Astrocyte (in vitro differentiated cells and primary cell): ENCODE results near the gene AMPD2. TPM values are rescaled to one million over a fixed set of nuclear protein-coding genes. Genes with fewer than 3 reads are reported as not detected.

Experiments
- DNase-seq: peaks from one replicate; pipeline ENCODE4 v3.0.0-alpha.2; 2010; ENCODE audit warnings: low read depth
- FAIRE-seq: peaks from 2 replicates; lab custom pipeline; 2011; peaks lifted over from hg19 to GRCh38; lab: Jason Lieb, UNC
- H2AFZ ChIP-seq: 2 replicates; pipeline ENCODE4 v1.6.0; 2012; ENCODE audit warnings: low read depth, low read length, inconsistent platforms
- H3K27ac ChIP-seq: 2 replicates; pipeline ENCODE4 v1.5.1; 2011; ENCODE audit warnings: low read depth, low read length, inconsistent platforms
- H3K27me3 ChIP-seq: 2 replicates; pipeline ENCODE4 v1.6.0; 2011; ENCODE audit warnings: low read length, inconsistent platforms; ENCODE audit not compliant: insufficient read depth
- H3K36me3 ChIP-seq: 2 replicates; pipeline ENCODE4 v1.5.1; 2011; ENCODE audit warnings: low read length, inconsistent platforms; ENCODE audit not compliant: insufficient read depth
- H3K4me1 ChIP-seq: 2 replicates; pipeline ENCODE4 v1.5.1; 2011; ENCODE audit warnings: low read length, inconsistent platforms; ENCODE audit not compliant: insufficient read depth
- H3K4me2 ChIP-seq: 2 replicates; pipeline ENCODE4 v1.6.0; 2012; ENCODE audit warnings: low read length, inconsistent platforms
- H3K4me3 ChIP-seq: 2 replicates; pipeline ENCODE4 v1.5.1; 2011; ENCODE audit warnings: low read depth, mild to moderate bottlenecking, low read length, inconsistent platforms; ENCODE audit not compliant: insufficient read depth
- H3K79me2 ChIP-seq: 2 replicates; pipeline ENCODE4 v1.6.0; 2012; ENCODE audit warnings: mild to moderate bottlenecking, low read length, inconsistent platforms; ENCODE audit not compliant: insufficient read depth
- H3K9ac ChIP-seq: 2 replicates; pipeline ENCODE4 v1.6.0; 2012; ENCODE audit warnings: mild to moderate bottlenecking, low read length, inconsistent platforms
- H3K9me3 ChIP-seq: 2 replicates; pipeline ENCODE4 v1.5.1; 2012; ENCODE audit warnings: low read depth, mild to moderate bottlenecking, low read length, inconsistent platforms; ENCODE audit not compliant: insufficient read depth
- H4K20me1 ChIP-seq: 2 replicates; pipeline ENCODE4 v1.6.0; 2012; ENCODE audit warnings: low read length, inconsistent platforms; ENCODE audit not compliant: insufficient read depth
- H3K27ac Mint-ChIP-seq: one replicate; pipeline ENCODE4 v1.8.0; 2021; ENCODE audit warnings: mild to moderate bottlenecking, mixed read lengths; ENCODE audit not compliant: unreplicated experiment
- H3K27me3 Mint-ChIP-seq: one replicate; pipeline ENCODE4 v1.8.0; 2021; ENCODE audit warnings: low read depth, mixed read lengths; ENCODE audit not compliant: unreplicated experiment
- H3K36me3 Mint-ChIP-seq: one replicate; pipeline ENCODE4 v1.8.0; 2021; ENCODE audit warnings: low read depth, mixed read lengths; ENCODE audit not compliant: unreplicated experiment
- H3K4me1 Mint-ChIP-seq: one replicate; pipeline ENCODE4 v1.8.0; 2021; ENCODE audit warnings: low read depth, mixed read lengths; ENCODE audit not compliant: unreplicated experiment
- H3K4me3 Mint-ChIP-seq: one replicate; pipeline ENCODE4 v1.8.0; 2021; ENCODE audit warnings: mild to moderate bottlenecking, moderate library complexity, mixed read lengths; ENCODE audit not compliant: unreplicated experiment
- H3K9me3 Mint-ChIP-seq: one replicate; pipeline ENCODE4 v1.8.0; 2021; ENCODE audit warnings: mild to moderate bottlenecking, mixed read lengths; ENCODE audit not compliant: unreplicated experiment
- EZH2 ChIP-seq: IDR thresholded peaks from 2 replicates; pipeline ENCODE4 v1.6.1; 2012; ENCODE audit warnings: mild to moderate bottlenecking, low read length, inconsistent platforms; ENCODE audit not compliant: insufficient read depth
- total RNA-seq: library from RNA; stranded (reverse); gene quantifications from 2 replicates; pipeline ENCODE4 v1.2.1, GENCODE V29; 2021
- TF ChIP-seq, protein P1 (sequence below): IDR thresholded peaks from 2 replicates; pipeline ENCODE4 v1.5.1; 2011; ENCODE audit warnings: low read depth, mild to moderate bottlenecking, inconsistent platforms, low read length, moderate library complexity; ENCODE audit not compliant: insufficient read depth

Gene AMPD2
- total RNA-seq, 1 donor from 2014 or later: 156 TPM

GRCh38 chr1:109661391-109661790 lies 41.8 kb downstream of the AMPD2 start:
- no peak for DNase-seq
- Histone ChIP-seq H3K79me2 (no peaks in the 10 kb centered on the region), H3K27ac (no peak overlapping the region), H3K9ac (no peak overlapping the region), H2AFZ (no peak overlapping the region), H3K36me3 (no peaks in the 10 kb centered on the region), H3K27me3 (no peaks in the 10 kb centered on the region), H3K4me1 (peaks cover 10% of the 10 kb centered on the region), H3K4me2 (no peak overlapping the region), H3K4me3 (no peak overlapping the region), H3K9me3 (no peaks in the 10 kb centered on the region), H4K20me1 (no peaks in the 10 kb centered on the region)
- no peak overlapping the region for H3K4me3 Mint-ChIP-seq
- no peaks in the 10 kb centered on the region for H3K9me3 Mint-ChIP-seq
- H3K36me3 Mint-ChIP-seq: peaks cover 4% of the 10 kb centered on the region
- no peak for FAIRE-seq
- TF ChIP-seq, protein P1, sequence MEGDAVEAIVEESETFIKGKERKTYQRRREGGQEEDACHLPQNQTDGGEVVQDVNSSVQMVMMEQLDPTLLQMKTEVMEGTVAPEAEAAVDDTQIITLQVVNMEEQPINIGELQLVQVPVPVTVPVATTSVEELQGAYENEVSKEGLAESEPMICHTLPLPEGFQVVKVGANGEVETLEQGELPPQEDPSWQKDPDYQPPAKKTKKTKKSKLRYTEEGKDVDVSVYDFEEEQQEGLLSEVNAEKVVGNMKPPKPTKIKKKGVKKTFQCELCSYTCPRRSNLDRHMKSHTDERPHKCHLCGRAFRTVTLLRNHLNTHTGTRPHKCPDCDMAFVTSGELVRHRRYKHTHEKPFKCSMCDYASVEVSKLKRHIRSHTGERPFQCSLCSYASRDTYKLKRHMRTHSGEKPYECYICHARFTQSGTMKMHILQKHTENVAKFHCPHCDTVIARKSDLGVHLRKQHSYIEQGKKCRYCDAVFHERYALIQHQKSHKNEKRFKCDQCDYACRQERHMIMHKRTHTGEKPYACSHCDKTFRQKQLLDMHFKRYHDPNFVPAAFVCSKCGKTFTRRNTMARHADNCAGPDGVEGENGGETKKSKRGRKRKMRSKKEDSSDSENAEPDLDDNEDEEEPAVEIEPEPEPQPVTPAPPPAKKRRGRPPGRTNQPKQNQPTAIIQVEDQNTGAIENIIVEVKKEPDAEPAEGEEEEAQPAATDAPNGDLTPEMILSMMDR: no peak
- no peak for TF ChIP-seq EZH2
- H3K27ac Mint-ChIP-seq: no peak overlapping the region
- peaks cover 11% of the 10 kb centered on the region for H3K4me1 Mint-ChIP-seq
- peaks cover 24% of the 10 kb centered on the region for H3K27me3 Mint-ChIP-seq

DNA sequence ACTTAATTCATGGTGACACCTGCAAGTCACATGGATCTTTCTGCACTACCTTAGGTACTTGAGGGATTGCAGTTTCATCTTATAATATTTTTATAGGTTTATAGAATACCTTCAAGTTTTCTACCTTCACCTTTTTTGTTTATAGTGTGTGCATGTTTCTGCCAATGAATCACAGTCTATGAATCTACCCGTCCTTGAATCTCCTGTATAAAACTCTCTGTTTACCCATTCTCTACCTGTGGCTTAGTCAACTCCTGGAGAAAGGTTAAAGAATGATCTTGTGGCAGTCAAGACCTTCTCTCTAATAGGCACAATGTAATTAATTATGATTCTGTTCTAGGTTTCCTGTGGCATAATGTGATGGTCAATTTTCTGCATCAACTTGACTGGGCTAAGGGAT lies 45.0 kb downstream of the AMPD2 start:
- Histone ChIP-seq H3K4me1 (peaks cover 4% of the 10 kb centered on the region), H3K27ac (no peak overlapping the region), H3K27me3 (no peaks in the 10 kb centered on the region), H3K9ac (no peak overlapping the region), H3K4me2 (no peak overlapping the region), H3K79me2 (no peaks in the 10 kb centered on the region), H3K36me3 (no peaks in the 10 kb centered on the region), H4K20me1 (no peaks in the 10 kb centered on the region), H3K9me3 (no peaks in the 10 kb centered on the region), H3K4me3 (no peak overlapping the region), H2AFZ (no peak overlapping the region)
- FAIRE-seq (no peak), DNase-seq (no peak)
- no peak for TF ChIP-seq EZH2
- TF ChIP-seq, protein P1: no peak
- Mint-ChIP-seq H3K36me3 (peaks cover 3% of the 10 kb centered on the region), H3K27me3 (peaks cover 23% of the 10 kb centered on the region), H3K4me3 (no peak overlapping the region), H3K4me1 (no peaks in the 10 kb centered on the region), H3K27ac (no peak overlapping the region), H3K9me3 (no peaks in the 10 kb centered on the region)

- no peaks in the 10 kb centered on the region for H3K27me3 ChIP-seq
- FAIRE-seq (no peak), DNase-seq (peak; percentile 71)
- Mint-ChIP-seq H3K36me3 (peaks cover 5% of the 10 kb centered on the region), H3K27me3 (peaks cover 13% of the 10 kb centered on the region), H3K9me3 (no peaks in the 10 kb centered on the region), H3K4me1 (no peaks in the 10 kb centered on the region), H3K4me3 (peak within 1 kb of the TSS; percentile 70), H3K27ac (no peak within 1 kb of the TSS)
- H3K4me2 ChIP-seq: peak within 1 kb of the TSS; percentile 84
- H3K4me1 ChIP-seq: peaks cover 4% of the 10 kb centered on the region
- H3K36me3 ChIP-seq: no peaks in the 10 kb centered on the region
- H3K27ac ChIP-seq: no peak within 1 kb of the TSS
- TF ChIP-seq EZH2: no peak
- H2AFZ ChIP-seq: peak within 1 kb of the TSS; percentile 78
- no peaks in the 10 kb centered on the region for H3K9me3 ChIP-seq
- peak within 1 kb of the TSS; percentile 32 for H3K4me3 ChIP-seq
- no peaks in the 10 kb centered on the region for H3K79me2 ChIP-seq
- peak within 1 kb of the TSS; percentile 47 for H3K9ac ChIP-seq
- H4K20me1 ChIP-seq: no peaks in the 10 kb centered on the region
These were observed 48.0 kb downstream of the AMPD2 start, which contains the start of gene GSTM2 for GRCh38 chr1:109667452-109668122. TSS of gene GSTM2 (plus strand) at chr1:109668057. CDS start at chr1:109668116, 59 bp downstream.
